B cell (primary cell): ENCODE measurements around the gene CELF4.
"Not testable (repeated sequence)": the region's sequence is repeated elsewhere in the genome, so short reads cannot be mapped to it uniquely, and the experiment has no call there.

Experiments used
- EZH2 ChIP-seq: IDR thresholded peaks from 2 replicates; pipeline ENCODE4 v1.6.1; 2012; ENCODE audit warnings: borderline replicate concordance, low read depth, mild to moderate bottlenecking, moderate library complexity, low read length; ENCODE audit not compliant: insufficient read depth, poor library complexity, severe bottlenecking
- TF ChIP-seq, protein P1 (sequence below): fragments of 200-600 bp; IDR thresholded peaks from one replicate; pipeline ENCODE4 v1.8.0; 2022; ENCODE audit warnings: antibody characterized with exemption, mild to moderate bottlenecking

DNA sequence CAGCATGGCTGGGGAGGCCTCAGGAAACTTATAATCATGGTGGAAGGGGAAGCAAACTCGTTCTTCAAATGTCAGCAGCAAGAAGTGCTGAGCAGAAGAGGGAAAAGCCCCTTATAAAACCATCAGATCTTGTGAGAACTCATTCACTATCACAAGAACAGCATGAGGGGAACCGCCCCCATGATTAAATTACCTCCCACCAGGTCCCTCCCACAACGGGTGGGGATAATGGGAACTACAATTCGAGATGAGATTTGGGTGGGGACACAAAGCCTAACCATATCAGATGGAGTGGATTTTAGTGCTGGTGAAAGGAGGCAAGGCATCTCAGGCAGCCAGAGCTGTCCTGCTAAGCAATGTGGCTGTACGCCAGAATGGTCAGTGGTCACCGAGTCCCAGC lies 104.3 kb downstream of the CELF4 start:
- TF ChIP-seq, protein P1, sequence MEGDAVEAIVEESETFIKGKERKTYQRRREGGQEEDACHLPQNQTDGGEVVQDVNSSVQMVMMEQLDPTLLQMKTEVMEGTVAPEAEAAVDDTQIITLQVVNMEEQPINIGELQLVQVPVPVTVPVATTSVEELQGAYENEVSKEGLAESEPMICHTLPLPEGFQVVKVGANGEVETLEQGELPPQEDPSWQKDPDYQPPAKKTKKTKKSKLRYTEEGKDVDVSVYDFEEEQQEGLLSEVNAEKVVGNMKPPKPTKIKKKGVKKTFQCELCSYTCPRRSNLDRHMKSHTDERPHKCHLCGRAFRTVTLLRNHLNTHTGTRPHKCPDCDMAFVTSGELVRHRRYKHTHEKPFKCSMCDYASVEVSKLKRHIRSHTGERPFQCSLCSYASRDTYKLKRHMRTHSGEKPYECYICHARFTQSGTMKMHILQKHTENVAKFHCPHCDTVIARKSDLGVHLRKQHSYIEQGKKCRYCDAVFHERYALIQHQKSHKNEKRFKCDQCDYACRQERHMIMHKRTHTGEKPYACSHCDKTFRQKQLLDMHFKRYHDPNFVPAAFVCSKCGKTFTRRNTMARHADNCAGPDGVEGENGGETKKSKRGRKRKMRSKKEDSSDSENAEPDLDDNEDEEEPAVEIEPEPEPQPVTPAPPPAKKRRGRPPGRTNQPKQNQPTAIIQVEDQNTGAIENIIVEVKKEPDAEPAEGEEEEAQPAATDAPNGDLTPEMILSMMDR = not testable (repeated sequence)
- not testable (repeated sequence) for TF ChIP-seq EZH2
